NT2/D1 (cell line): ENCODE measurements around the gene FRMD7.

ENCODE experiments used
- YY1 ChIP-seq: IDR thresholded peaks from 2 replicates; pipeline ENCODE4 v1.6.1; 2011; ENCODE audit not compliant: insufficient read length, insufficient read depth
- ZNF274 ChIP-seq: IDR thresholded peaks from 2 replicates; pipeline ENCODE4 v1.6.1; 2011; ENCODE audit warnings: mild to moderate bottlenecking, low read depth, low read length

DNA sequence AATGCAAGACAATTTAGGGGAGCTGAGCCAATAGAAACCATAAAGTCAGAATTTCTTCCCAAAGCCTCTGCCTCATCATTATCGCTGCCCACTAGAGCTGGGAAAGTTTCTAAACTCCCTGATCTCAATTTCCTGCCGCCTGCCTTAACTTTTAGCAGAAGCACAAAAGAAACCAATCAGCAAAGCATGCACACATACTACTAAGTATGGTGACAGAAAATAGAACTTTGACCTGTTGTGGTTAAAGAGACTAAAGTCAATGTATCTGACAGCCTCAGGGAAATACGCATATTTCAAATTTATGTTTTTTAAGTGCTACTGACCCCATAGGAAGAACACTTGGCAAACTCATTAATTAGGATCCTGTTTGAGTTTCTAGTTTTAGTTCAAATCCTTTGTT is 94.7 kb downstream of the FRMD7 start:
- TF ChIP-seq ZNF274 (no peak), YY1 (no peak)
